Stromal cell of bone marrow (primary cell): Measurements from ENCODE around the gene NAA60.
A peak's percentile ranks its signal among the peaks of the same experiment; 100 is the strongest.

Source experiments
- DNase-seq: peaks from one replicate; pipeline ENCODE4 v3.0.0-alpha.2; 2012; ENCODE audit warnings: low read depth

The NAA60 gene

GRCh38 chr16:3443108-3444031 lies at the start of gene NAA60, which contains the start of gene ZNF597:
NAA60 (plus strand) TSS chr16:3443680; CDS start chr16:3476228, 32,548 bp downstream.
ZNF597 (minus strand) TSS chr16:3443504; CDS start chr16:3443153, 351 bp downstream.
- peak; percentile 85 for DNase-seq

- no peak for DNase-seq
Observed at GRCh38 chr16:3400446-3400778, 43.1 kb upstream of the NAA60 start.

- peak; percentile 98 for DNase-seq
Observed at GRCh38 chr16:3400779-3401688, 42.4 kb upstream of the NAA60 start, which contains the start of the genes ZNF174 and ZSCAN32. ZNF174 (plus strand) TSS chr16:3401215; CDS start chr16:3402005, 790 bp downstream. ZSCAN32 (minus strand) TSS chr16:3401004; CDS start chr16:3397557, 3,447 bp downstream.

GRCh38 chr16:3401719-3402397 lies 41.6 kb upstream of the NAA60 start:
- DNase-seq, result peak; percentile 6

- no peak for DNase-seq
Observed at GRCh38 chr16:3408561-3409197, 34.8 kb upstream of the NAA60 start.

GRCh38 chr16:3413730-3414379 lies 29.6 kb upstream of the NAA60 start:
- DNase-seq, result no peak

- DNase-seq, result peak; percentile 14
Observed at GRCh38 chr16:3431779-3432219, 11.7 kb upstream of the NAA60 start.

- DNase-seq, result no peak
Observed at GRCh38 chr16:3434373-3434772, 9.1 kb upstream of the NAA60 start.

GRCh38 chr16:3439637-3440036 lies 3.8 kb upstream of the NAA60 start:
- DNase-seq, result no peak

GRCh38 chr16:3444032-3444388 lies 530 bp downstream of the NAA60 start:
- DNase-seq, result peak; percentile 64

GRCh38 chr16:3454093-3454492 lies 10.6 kb downstream of the NAA60 start:
- no peak for DNase-seq

GRCh38 chr16:3454631-3455147 lies 11.2 kb downstream of the NAA60 start:
- DNase-seq, result no peak

GRCh38 chr16:3457434-3458252 lies 14.2 kb downstream of the NAA60 start:
- DNase-seq, result peak; percentile 81

- no peak for DNase-seq
Observed at GRCh38 chr16:3458278-3458851, 14.9 kb downstream of the NAA60 start.

GRCh38 chr16:3458852-3459361 lies 15.4 kb downstream of the NAA60 start:
- DNase-seq, result no peak

- DNase-seq, result no peak
Observed at GRCh38 chr16:3459401-3460090, 16.1 kb downstream of the NAA60 start.

- DNase-seq, result no peak
Observed at GRCh38 chr16:3460121-3460520, 16.6 kb downstream of the NAA60 start.

- no peak for DNase-seq
Observed at GRCh38 chr16:3460585-3460984, 17.1 kb downstream of the NAA60 start.

GRCh38 chr16:3461151-3461550 lies 17.7 kb downstream of the NAA60 start:
- no peak for DNase-seq
